GM20000 (cell line): ENCODE measurements around the gene SVOP.
"Not testable (repeated sequence)": the region's sequence is repeated elsewhere in the genome, so short reads cannot be mapped to it uniquely, and the experiment has no call there.

Experiments
- DNase-seq: peaks from one replicate; pipeline ENCODE4 v3.0.0; 2012; ENCODE audit warnings: low spot score
- TF ChIP-seq, protein P1 (sequence below): IDR thresholded peaks from 2 replicates; pipeline ENCODE4 v1.5.1; 2012; ENCODE audit warnings: mild to moderate bottlenecking, control low read depth; ENCODE audit errors: extremely low read depth, missing control alignments

The SVOP gene

GRCh38 chr12:109004017-109004416, 16.9 kb downstream of the SVOP start:
- TF ChIP-seq, protein P1, sequence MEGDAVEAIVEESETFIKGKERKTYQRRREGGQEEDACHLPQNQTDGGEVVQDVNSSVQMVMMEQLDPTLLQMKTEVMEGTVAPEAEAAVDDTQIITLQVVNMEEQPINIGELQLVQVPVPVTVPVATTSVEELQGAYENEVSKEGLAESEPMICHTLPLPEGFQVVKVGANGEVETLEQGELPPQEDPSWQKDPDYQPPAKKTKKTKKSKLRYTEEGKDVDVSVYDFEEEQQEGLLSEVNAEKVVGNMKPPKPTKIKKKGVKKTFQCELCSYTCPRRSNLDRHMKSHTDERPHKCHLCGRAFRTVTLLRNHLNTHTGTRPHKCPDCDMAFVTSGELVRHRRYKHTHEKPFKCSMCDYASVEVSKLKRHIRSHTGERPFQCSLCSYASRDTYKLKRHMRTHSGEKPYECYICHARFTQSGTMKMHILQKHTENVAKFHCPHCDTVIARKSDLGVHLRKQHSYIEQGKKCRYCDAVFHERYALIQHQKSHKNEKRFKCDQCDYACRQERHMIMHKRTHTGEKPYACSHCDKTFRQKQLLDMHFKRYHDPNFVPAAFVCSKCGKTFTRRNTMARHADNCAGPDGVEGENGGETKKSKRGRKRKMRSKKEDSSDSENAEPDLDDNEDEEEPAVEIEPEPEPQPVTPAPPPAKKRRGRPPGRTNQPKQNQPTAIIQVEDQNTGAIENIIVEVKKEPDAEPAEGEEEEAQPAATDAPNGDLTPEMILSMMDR, result no peak
- DNase-seq, result no peak

- DNase-seq, result no peak
- TF ChIP-seq, protein P1, result no peak
Observed at GRCh38 chr12:108996320-108996719, 24.5 kb downstream of the SVOP start.

GRCh38 chr12:108995370-108995992, 25.4 kb downstream of the SVOP start:
- DNase-seq, result no peak
- TF ChIP-seq, protein P1, result no peak

DNA sequence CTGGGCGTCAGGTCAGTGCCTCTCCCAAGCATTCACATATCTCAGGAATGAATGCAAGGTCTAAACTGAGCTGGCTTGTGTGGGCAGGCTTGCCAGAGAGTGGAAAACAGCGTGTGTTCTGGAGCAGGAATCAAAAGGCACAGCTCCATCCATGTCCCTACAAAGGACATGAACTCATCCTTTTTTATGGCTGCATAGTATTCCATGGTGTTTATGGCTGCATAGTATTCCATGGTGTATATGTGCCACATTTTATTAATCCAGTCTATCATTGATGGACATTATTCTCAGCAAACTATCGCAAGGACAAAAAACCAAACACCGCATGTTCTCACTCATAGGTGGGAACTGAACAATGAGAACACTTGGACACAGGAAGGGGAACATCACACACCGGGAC, 30.8 kb downstream of the SVOP start:
- DNase-seq, result not testable (repeated sequence)

GRCh38 chr12:108989376-108989775, 31.5 kb downstream of the SVOP start:
- no peak for DNase-seq
- TF ChIP-seq, protein P1, result no peak

DNA sequence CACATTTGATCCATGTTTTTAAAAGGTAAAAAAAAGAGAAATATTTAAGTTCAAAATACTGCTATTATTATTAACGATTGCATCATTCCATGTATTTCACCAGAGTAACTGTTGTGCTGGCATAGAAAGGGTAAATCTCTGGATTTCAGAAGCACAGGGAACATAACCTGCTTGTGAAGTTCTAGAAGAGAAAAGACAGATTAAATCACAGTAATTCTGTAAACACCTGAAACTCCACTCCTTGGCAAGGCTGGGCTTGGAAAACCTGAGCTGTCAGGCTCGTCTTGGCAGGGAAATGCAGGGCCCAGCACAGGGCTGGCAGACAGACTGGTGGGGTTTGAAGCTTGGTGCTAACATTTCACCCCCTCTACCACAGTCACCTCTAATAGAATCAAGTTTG, 35.1 kb downstream of the SVOP start:
- TF ChIP-seq, protein P1, result no peak

GRCh38 chr12:108983227-108983626, 37.6 kb downstream of the SVOP start:
- no peak for DNase-seq
- TF ChIP-seq, protein P1, result no peak

More for the DNA sequence above, 35.1 kb downstream of the SVOP start:
- DNase-seq, result no peak

GRCh38 chr12:108982621-108983219, 38.1 kb downstream of the SVOP start:
- TF ChIP-seq, protein P1, result no peak

More at GRCh38 chr12:108982621-108983219, 38.1 kb downstream of the SVOP start:
- DNase-seq, result no peak
